ENCODE data around the gene ZMYND8.

DNA sequence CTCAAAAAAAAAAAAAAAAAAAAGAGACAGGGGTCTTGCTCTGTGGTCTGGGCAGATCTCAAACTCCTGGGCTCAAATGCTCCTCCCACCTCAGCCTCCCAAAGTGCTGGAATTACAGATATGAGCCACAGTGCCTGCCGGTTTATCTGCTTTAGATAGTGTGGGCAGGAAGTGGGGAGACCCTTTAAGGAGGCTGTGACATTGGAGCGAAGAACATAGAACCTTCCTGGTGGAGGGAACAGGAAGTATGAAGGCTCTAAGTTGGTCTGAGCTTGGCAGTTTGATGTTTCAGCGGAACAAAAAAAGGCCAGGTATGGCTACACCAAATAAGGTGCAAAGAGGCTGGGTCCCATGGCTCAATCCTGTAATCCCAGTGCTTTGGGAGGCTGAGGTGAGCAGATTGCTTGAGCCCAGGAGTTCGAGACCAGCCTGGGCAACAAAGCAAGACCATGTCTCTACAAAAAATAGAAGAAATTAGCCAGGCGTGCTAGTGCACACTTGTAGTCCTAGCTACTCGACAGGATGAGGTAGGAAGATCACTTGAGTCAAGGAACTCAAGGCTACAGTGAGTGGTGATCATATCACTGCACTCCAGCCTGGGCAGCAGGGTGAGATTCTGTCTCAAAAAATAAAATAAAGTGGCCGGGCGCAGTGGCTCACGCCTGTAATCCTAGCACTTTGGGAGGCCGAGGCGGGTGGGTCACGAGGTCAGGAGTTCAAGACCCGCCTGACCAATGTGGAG lies 8.7 kb upstream of the ZMYND8 start:
- TF ChIP-seq, protein P1, sequence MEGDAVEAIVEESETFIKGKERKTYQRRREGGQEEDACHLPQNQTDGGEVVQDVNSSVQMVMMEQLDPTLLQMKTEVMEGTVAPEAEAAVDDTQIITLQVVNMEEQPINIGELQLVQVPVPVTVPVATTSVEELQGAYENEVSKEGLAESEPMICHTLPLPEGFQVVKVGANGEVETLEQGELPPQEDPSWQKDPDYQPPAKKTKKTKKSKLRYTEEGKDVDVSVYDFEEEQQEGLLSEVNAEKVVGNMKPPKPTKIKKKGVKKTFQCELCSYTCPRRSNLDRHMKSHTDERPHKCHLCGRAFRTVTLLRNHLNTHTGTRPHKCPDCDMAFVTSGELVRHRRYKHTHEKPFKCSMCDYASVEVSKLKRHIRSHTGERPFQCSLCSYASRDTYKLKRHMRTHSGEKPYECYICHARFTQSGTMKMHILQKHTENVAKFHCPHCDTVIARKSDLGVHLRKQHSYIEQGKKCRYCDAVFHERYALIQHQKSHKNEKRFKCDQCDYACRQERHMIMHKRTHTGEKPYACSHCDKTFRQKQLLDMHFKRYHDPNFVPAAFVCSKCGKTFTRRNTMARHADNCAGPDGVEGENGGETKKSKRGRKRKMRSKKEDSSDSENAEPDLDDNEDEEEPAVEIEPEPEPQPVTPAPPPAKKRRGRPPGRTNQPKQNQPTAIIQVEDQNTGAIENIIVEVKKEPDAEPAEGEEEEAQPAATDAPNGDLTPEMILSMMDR (conservative IDR thresholded peaks at IDR 0.05) = no peak
- no peak for TF ChIP-seq ZFX (IDR thresholded peaks at IDR 0.05)
